Osteocyte (in vitro differentiated cells): ENCODE results near the gene SLC38A3. TPM values are rescaled to one million over a fixed set of nuclear protein-coding genes. Genes with fewer than 3 reads are reported as not detected.
A peak's percentile ranks its signal among the peaks of the same experiment; 100 is the strongest.

Experiments
- DNase-seq: peaks from one replicate; pipeline ENCODE4 v3.0.0; 2021; ENCODE audit warnings: mixed read lengths; ENCODE audit not compliant: unreplicated experiment; ENCODE audit errors: extremely low spot score
- H3K27ac Mint-ChIP-seq: one replicate; pipeline ENCODE4 v1.8.0; 2021; ENCODE audit warnings: mild to moderate bottlenecking, mixed read lengths; ENCODE audit not compliant: unreplicated experiment
- H3K27me3 Mint-ChIP-seq: one replicate; pipeline ENCODE4 v1.8.0; 2021; ENCODE audit warnings: mixed read lengths; ENCODE audit not compliant: unreplicated experiment
- H3K36me3 Mint-ChIP-seq: one replicate; pipeline ENCODE4 v1.8.0; 2021; ENCODE audit warnings: mixed read lengths; ENCODE audit not compliant: unreplicated experiment
- H3K4me1 Mint-ChIP-seq: one replicate; pipeline ENCODE4 v1.8.0; 2021; ENCODE audit warnings: mixed read lengths; ENCODE audit not compliant: unreplicated experiment
- H3K4me3 Mint-ChIP-seq: one replicate; pipeline ENCODE4 v1.8.0; 2021; ENCODE audit warnings: mild to moderate bottlenecking, moderate library complexity, mixed read lengths; ENCODE audit not compliant: unreplicated experiment
- H3K9me3 Mint-ChIP-seq: one replicate; pipeline ENCODE4 v1.8.0; 2021; ENCODE audit warnings: mixed read lengths; ENCODE audit not compliant: unreplicated experiment
- total RNA-seq: library from RNA; stranded (reverse); gene quantifications from 2 replicates; pipeline ENCODE4 v1.2.1, GENCODE V29; 2021
- TF ChIP-seq, protein P1 (sequence below): fragments of 200-600 bp; sonication (generic); IDR thresholded peaks from 2 replicates; pipeline ENCODE4 v1.5.0; 2021; ENCODE audit warnings: antibody characterized with exemption, mild to moderate bottlenecking, moderate library complexity

Gene SLC38A3
- total RNA-seq, 1 donor from 2014 or later = 3.9 TPM

DNA sequence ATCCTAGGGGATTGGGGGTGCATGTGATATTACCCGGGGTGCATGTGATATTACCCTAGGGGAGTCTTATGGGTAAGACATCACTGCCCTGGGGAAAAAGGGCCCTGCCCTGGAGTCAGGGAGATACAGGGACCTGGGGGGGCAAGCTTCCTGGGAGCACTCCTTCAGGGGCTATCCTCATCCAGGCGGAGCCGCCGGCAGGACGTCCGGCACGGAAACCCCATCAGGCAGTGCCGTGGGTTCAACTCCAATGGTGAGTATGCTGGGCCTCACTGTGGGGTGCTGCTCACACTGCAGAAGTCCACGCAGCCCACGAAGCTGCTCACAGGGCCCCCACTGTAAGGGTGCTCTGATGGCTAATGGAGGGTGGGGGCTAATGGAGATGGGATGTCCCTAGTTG, 19.0 kb upstream of the SLC38A3 start:
- no peak overlapping the region for H3K27ac Mint-ChIP-seq
- H3K27me3 Mint-ChIP-seq = no peaks in the 10 kb centered on the region
- DNase-seq = no peak
- H3K36me3 Mint-ChIP-seq = no peaks in the 10 kb centered on the region
- H3K4me3 Mint-ChIP-seq = no peak overlapping the region
- H3K4me1 Mint-ChIP-seq = peaks cover 3% of the 10 kb centered on the region
- H3K9me3 Mint-ChIP-seq = no peaks in the 10 kb centered on the region
- TF ChIP-seq, protein P1, sequence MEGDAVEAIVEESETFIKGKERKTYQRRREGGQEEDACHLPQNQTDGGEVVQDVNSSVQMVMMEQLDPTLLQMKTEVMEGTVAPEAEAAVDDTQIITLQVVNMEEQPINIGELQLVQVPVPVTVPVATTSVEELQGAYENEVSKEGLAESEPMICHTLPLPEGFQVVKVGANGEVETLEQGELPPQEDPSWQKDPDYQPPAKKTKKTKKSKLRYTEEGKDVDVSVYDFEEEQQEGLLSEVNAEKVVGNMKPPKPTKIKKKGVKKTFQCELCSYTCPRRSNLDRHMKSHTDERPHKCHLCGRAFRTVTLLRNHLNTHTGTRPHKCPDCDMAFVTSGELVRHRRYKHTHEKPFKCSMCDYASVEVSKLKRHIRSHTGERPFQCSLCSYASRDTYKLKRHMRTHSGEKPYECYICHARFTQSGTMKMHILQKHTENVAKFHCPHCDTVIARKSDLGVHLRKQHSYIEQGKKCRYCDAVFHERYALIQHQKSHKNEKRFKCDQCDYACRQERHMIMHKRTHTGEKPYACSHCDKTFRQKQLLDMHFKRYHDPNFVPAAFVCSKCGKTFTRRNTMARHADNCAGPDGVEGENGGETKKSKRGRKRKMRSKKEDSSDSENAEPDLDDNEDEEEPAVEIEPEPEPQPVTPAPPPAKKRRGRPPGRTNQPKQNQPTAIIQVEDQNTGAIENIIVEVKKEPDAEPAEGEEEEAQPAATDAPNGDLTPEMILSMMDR = no peak

DNA sequence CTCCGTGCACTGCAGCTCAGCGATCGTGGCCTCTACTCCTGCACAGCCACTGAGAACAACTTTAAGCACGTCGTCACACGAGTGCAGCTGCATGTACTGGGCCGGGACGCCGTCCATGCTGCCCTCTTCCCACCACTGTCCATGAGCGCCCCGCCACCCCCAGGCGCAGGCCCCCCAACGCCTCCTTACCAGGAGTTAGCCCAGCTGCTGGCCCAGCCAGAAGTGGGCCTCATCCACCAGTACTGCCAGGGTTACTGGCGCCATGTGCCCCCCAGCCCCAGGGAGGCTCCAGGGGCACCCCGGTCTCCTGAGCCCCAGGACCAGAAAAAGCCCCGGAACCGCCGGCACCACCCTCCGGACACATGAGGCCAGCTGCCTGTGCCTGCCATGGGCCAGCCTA, 17.3 kb upstream of the SLC38A3 start:
- Mint-ChIP-seq H3K4me1 (peaks cover 3% of the 10 kb centered on the region), H3K36me3 (no peaks in the 10 kb centered on the region), H3K9me3 (no peaks in the 10 kb centered on the region), H3K4me3 (no peak overlapping the region), H3K27me3 (no peaks in the 10 kb centered on the region), H3K27ac (no peak overlapping the region)
- no peak for DNase-seq
- TF ChIP-seq, protein P1 = no peak

DNA sequence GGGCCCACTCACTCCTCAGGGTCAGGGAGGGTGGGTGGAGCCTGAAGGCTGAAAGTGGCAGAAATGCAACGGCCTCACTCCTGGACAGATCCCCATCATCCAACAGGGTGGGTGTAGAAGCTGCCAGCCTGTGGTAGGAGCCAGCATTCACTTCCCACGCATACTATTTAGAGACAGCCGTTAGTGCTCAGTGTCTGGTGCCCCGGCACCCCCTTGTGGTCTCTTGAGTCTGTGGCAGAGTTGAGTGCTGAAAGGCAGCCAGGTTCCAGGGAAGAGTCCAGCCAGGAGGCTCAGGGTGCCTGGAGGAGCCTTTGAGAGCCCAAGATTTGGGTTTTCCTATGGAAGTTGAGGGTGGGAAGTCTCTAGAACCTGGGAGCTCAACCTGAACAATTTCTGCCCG, 15.8 kb upstream of the SLC38A3 start:
- TF ChIP-seq, protein P1 = peak; percentile 92
- no peaks in the 10 kb centered on the region for H3K27me3 Mint-ChIP-seq
- no peaks in the 10 kb centered on the region for H3K36me3 Mint-ChIP-seq
- no peaks in the 10 kb centered on the region for H3K9me3 Mint-ChIP-seq
- no peak overlapping the region for H3K4me3 Mint-ChIP-seq
- H3K4me1 Mint-ChIP-seq = peaks cover 3% of the 10 kb centered on the region
- H3K27ac Mint-ChIP-seq = no peak overlapping the region
- peak; percentile 93 for DNase-seq

DNA sequence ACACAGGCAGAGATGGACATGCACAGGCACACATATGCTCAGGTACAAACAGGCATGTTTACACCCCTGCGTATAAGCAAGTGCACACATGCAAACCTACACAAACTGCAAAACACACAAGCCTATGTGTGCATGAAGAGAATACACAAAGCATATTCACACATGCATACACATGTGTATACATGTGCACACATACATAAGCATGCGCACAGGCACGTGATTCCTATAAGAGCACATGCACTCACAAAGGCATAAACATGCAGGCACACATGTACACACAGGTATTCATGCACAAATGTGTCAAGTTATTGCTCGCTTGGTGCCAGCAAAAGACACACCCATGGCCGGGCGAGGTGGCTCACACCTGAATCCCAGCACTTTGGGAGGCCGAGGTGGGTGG, 15.1 kb upstream of the SLC38A3 start:
- H3K36me3 Mint-ChIP-seq = no peaks in the 10 kb centered on the region
- no peak overlapping the region for H3K27ac Mint-ChIP-seq
- DNase-seq = no peak
- no peaks in the 10 kb centered on the region for H3K27me3 Mint-ChIP-seq
- H3K4me1 Mint-ChIP-seq = peaks cover 3% of the 10 kb centered on the region
- H3K4me3 Mint-ChIP-seq = no peak overlapping the region
- TF ChIP-seq, protein P1 = no peak
- no peaks in the 10 kb centered on the region for H3K9me3 Mint-ChIP-seq

DNA sequence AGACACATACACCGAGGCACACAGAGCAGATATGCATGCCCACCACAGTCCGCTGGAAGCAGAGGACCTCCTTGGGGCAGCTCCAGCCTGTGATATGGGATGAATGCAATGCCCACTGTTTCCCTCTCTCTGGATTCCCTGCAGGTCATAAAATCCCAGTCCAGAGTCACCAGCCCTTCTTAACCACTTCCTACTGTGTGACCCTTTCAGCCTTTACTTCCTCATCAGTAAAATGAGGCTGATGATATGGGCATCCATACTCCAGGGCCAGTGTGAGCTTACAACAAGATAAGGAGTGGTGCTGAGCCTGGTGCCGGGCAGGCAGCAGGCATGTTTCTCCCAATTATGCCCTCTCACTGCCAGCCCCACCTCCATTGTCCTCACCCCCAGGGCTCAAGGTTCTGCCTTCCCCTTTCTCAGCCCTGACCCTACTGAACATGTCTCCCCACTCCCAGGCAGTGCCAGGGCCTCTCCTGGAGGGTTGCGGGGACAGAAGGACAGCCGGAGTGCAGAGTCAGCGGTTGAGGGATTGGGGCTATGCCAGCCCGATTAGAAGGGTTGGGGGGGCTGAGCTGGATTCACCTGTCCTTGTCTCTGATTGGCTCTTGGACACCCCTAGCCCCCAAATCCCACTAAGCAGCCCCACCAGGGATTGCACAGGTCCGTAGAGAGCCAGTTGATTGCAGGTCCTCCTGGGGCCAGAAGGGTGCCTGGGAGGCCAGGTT, 14.0 kb upstream of the SLC38A3 start, which contains the start of gene GNAT1:
TSS of gene GNAT1 (plus strand) at position 675 of the 725 bp plus-strand sequence. CDS start 116 bp downstream, outside the sequence.
- TF ChIP-seq, protein P1 = no peak
- Mint-ChIP-seq H3K4me1 (peaks cover 3% of the 10 kb centered on the region), H3K36me3 (no peaks in the 10 kb centered on the region), H3K27ac (no peak within 1 kb of the TSS), H3K4me3 (no peak within 1 kb of the TSS), H3K27me3 (no peaks in the 10 kb centered on the region), H3K9me3 (no peaks in the 10 kb centered on the region)
- DNase-seq = no peak
